Breast epithelium (tissue), 3 donors: Measurements from ENCODE around the gene COL18A1.

Experiments
- CTCF ChIP-seq, 3 donors: fragments of 450-650 bp; IDR thresholded peaks; one replicate each; pipeline ENCODE4 v1.5.1; 2016 to 2017; ENCODE audit warnings: antibody characterized with exemption in 3 of 3, mild to moderate bottlenecking in 3 of 3, moderate library complexity in 3 of 3
- POLR2AphosphoS5 ChIP-seq, 3 donors: sonication (generic); formaldehyde crosslinking; IDR thresholded peaks; one replicate each; pipeline ENCODE4 v1.6.1; 2017; ENCODE audit warnings: antibody characterized with exemption in 3 of 3

DNA sequence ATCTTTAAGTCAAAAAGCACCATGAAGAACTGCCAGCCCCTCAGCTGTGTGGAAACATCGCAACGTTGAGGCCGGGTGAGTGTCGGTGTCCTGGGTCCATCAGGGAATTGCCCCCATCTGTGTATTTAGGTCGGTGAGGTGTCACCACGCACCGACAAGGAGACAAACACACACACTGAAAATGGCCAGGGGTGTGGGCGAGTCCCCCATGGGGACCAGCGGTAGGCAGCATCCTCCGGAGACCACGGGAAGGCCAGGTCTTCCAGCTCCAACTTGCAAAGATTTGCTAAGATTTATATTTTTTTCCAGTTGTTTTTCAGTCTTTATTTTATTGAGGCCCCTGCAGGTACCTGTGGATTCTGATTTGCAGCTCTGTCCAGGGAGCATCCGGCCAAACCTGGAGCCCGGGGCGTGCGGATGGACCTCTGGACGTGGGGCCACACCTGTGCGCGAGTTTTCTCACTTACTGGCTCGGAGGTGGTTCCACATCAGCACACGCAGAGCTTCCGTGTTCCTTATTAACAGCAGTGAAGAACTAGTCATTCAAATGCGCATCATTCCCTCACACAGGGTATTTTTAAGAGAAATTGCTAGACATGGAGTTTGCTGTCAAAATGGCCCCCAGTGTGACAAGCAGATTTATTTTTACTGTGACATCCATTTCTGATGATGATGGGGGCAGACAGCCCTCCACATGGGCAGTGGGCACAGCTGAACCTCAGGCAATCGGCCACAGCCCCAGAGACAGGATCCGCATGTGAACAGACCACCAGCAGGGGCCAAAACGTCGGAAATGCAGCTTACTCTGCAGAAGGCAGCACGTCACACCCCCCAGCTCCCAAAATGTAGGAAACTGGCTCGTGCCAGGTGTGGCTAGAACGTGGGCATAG, 154.5 kb downstream of the COL18A1 start:
- TF ChIP-seq CTCF (IDR thresholded peaks at IDR 0.05) (no peak), POLR2AphosphoS5 (IDR thresholded peaks at IDR 0.05) (no peak)
